K562 (cell line): ENCODE data around the gene TMEM176A. TPM values are rescaled to one million over a fixed set of nuclear protein-coding genes. Genes with fewer than 3 reads are reported as not detected.

Source experiments
- ATF2 ChIP-seq: sonication (generic); formaldehyde crosslinking; IDR thresholded peaks from 2 replicates; pipeline ENCODE4 v1.8.1; 2022; ENCODE audit warnings: missing genetic modification reagents
- CC2D1A ChIP-seq: fragments of 450-650 bp; IDR thresholded peaks from 2 replicates; pipeline ENCODE4 v1.6.1; 2017; ENCODE audit warnings: mild to moderate bottlenecking
- CEBPG ChIP-seq, 3 experiments: fragments of 200-800 bp in 1 of 3; sonication (Bioruptor generic) in 1 of 3; sonication (generic) in 1 of 3; formaldehyde crosslinking in 1 of 3; IDR thresholded peaks in 2 of 3; conservative IDR thresholded peaks in 1 of 3; 2 replicates each; pipeline versions ENCODE4 v1.6.1 to v1.8.0; 2016 to 2022; ENCODE audit warnings: missing compliant biosample characterization in 2 of 3, missing genetic modification characterization in 2 of 3, mild to moderate bottlenecking in 1 of 3, missing genetic modification reagents in 1 of 3
- CTBP1 ChIP-seq: fragments of 450-650 bp; IDR thresholded peaks from 2 replicates; pipeline ENCODE4 v1.6.1; 2016; ENCODE audit warnings: borderline replicate concordance
- ESRRA ChIP-seq: fragments of 450-650 bp; IDR thresholded peaks from 2 replicates; pipeline ENCODE4 v1.6.1; 2014; ENCODE audit warnings: low read depth, mild to moderate bottlenecking, moderate library complexity, borderline replicate concordance
- KLF16 ChIP-seq: IDR thresholded peaks from 2 replicates; pipeline ENCODE4 v1.6.1; 2016; ENCODE audit warnings: antibody characterized with exemption
- MAFK ChIP-seq: IDR thresholded peaks from 2 replicates; pipeline ENCODE4 v1.6.1; 2011; ENCODE audit warnings: low read length, improper control_type of control experiment
- MNT ChIP-seq, 2 experiments: fragments of 450-650 bp; conservative IDR thresholded peaks; 2 replicates each; pipeline ENCODE4 v1.6.1; 2017; ENCODE audit warnings: mild to moderate bottlenecking in 2 of 2, moderate library complexity in 2 of 2
- RFX5 ChIP-seq: IDR thresholded peaks from 2 replicates; pipeline ENCODE4 v1.6.1; 2011; ENCODE audit warnings: low read depth, mild to moderate bottlenecking, improper control_type of control experiment, low read length
- SMC3 ChIP-seq: conservative IDR thresholded peaks from 2 replicates; pipeline ENCODE4 v1.6.1; 2011; ENCODE audit warnings: low read depth, low read length, improper control_type of control experiment; ENCODE audit not compliant: insufficient read depth
- ZC3H11A ChIP-seq: IDR thresholded peaks from 2 replicates; pipeline ENCODE4 v1.6.1; 2012; ENCODE audit warnings: low read depth, low read length, improper control_type of control experiment
- ZFP36 ChIP-seq: fragments of 150-350 bp; IDR thresholded peaks from 2 replicates; pipeline ENCODE4 v1.6.1; 2018; ENCODE audit warnings: low read length, low read depth; ENCODE audit not compliant: partially characterized antibody
- ZNF165 ChIP-seq: fragments of 250-450 bp; sonication (Bioruptor Pico); IDR thresholded peaks from 2 replicates; pipeline ENCODE4 v1.4.0; 2020; ENCODE audit warnings: borderline replicate concordance
- polyA plus RNA-seq, 8 experiments: library from polyadenylated mRNA; depleted of rRNA in 4 of 8; stranded (reverse) in 5 of 8; unstranded in 3 of 8; fragments of >200 nt; fragmentation: Nextera tagmentation in 2 of 8; fragmentation: Illumina TruSeq in 1 of 8; extraction: Ambion mirVana in 2 of 8; extraction: Trizol in 1 of 8; gene quantifications; 2 replicates each; pipeline versions ENCODE4 v1.2.1 to v1.2.3, GENCODE V29; 2011 to 2014; ENCODE audit warnings: inconsistent platforms in 1 of 8, missing spikeins in 1 of 8
- total RNA-seq, 7 experiments: library from RNA; depleted of rRNA in 6 of 7; stranded (reverse); fragments of >200 nt in 6 of 7; fragmentation: Illumina TruSeq in 2 of 7; extraction: Trizol in 2 of 7; gene quantifications; 2 replicates each; pipeline versions ENCODE4 v1.2.1 to v1.2.3, GENCODE V29; 2011 to 2021; ENCODE audit warnings: low replicate concordance in 1 of 7
- TF ChIP-seq, protein P1 (sequence below): fragments of 250-450 bp; sonication (Bioruptor Pico); IDR thresholded peaks from 2 replicates; pipeline ENCODE4 v1.9.0; 2021; ENCODE audit warnings: mild to moderate bottlenecking

The TMEM176A gene
- total and polyA plus RNA-seq, 9 of the 15 experiments (the other 6 are each of a cell fraction or from before 2014, with no cell fraction given) = 0.31 TPM; not detected in 8

DNA sequence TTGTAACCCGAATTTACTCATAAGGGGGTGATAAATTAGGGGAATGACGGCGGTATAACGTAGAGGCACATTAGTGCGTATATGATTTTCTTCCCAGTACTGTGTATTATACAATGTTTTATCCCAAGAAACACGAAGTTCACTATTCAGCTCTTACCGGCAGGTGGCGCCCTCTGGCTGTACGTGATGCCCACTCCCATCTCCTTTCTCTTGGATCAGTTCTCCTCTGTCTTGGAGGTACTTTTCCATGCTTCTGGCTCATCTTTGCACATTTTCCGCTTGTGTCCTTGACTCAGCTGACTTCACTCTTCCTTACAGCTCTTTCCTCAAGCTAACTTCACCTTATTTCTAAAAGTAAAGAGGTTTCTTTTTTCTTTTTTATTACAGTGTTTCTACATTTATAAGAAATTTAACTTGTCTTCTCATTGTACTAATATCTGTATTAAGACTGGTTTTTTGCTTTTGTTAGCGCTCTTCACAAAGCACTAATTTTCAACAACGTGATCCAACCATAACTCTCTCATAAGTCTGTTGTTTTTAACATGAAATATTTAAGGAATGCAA, 21.7 kb upstream of the TMEM176A start (continued):
- TF ChIP-seq ATF2 (CRISPR knock-in tag) (no peak), ZNF165 (no peak), KLF16 (peak; percentile 72), ZC3H11A (peak; percentile 44; the same call in 1 of the 2 replicates), CEBPG (CRISPR knock-in tag; IDR thresholded peaks at IDR 0.05) (no peak), CEBPG (tag; conservative IDR thresholded peaks at IDR 0.05 in 1 of 2, IDR thresholded peaks at IDR 0.05 in 1 of 2) (no peak), SMC3 (peak; percentile 92), ESRRA (peak; percentile 43; the same call in 1 of the 2 replicates), ZFP36 (peak; percentile 14), CC2D1A (peak; percentile 66), CTBP1 (peak; percentile 34; the same call in 1 of the 2 replicates), MNT (conservative IDR thresholded peaks at IDR 0.05) (0 out of 4 replicates have a peak, but pooled peaks of 1 of the 2 experiments have one; percentile 31), RFX5 (0 out of 2 replicates have a peak, but pooled peaks have one; percentile 55), MAFK (0 out of 2 replicates have a peak, but pooled peaks have one; percentile 11)
- TF ChIP-seq, protein P1, sequence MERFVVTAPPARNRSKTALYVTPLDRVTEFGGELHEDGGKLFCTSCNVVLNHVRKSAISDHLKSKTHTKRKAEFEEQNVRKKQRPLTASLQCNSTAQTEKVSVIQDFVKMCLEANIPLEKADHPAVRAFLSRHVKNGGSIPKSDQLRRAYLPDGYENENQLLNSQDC (CRISPR knock-in tag) = 0 out of 2 replicates have a peak, but pooled peaks have one; percentile 38
